ENCODE results near the gene UNC5C. TPM values are rescaled to one million over a fixed set of nuclear protein-coding genes. Genes with fewer than 3 reads are reported as not detected.

UNC5C gene
- total and polyA plus RNA-seq, 7 experiments from 2014 or later = not detected

GRCh38 chr4:95355021-95355420 is 193.8 kb downstream of the UNC5C start:
- H3K27ac Mint-ChIP-seq = no peak overlapping the region
- H3K27me3 Mint-ChIP-seq = peaks cover 0 to 4% (median 0%) of the 10 kb centered on the region in 5 donors
- intact Hi-C loops (cut with micrococcal nuclease) = no loop called here
- ATAC-seq (no peak), DNase-seq (no peak)
- ChIA-PET CTCF (no interaction called here), POLR2A (no interaction called here)
- H3K4me1 Mint-ChIP-seq = peaks cover 0 to 2% (median 0%) of the 10 kb centered on the region in 7 donors
- H3K27me3 ChIP-seq (ENCODE audit: control insufficient read depth in 2 of 2, insufficient read depth in 2 of 2, low read length in 2 of 2) = no peaks in the 10 kb centered on the region
- H3K4me3 ChIP-seq (ENCODE audit: low read length) = no peak overlapping the region
- H3K4me1 ChIP-seq (ENCODE audit: control insufficient read depth in 2 of 2, insufficient read depth in 2 of 2, low read length in 2 of 2) = no peaks in the 10 kb centered on the region
- H3K36me3 ChIP-seq (ENCODE audit: control insufficient read depth in 2 of 3, insufficient read depth in 3 of 3, low read length in 3 of 3) = no peaks in the 10 kb centered on the region
- H3K9me3 Mint-ChIP-seq = peaks cover 0 to 5% (median 0%) of the 10 kb centered on the region in 11 donors
- no peaks in the 10 kb centered on the region for H3K9me3 ChIP-seq (ENCODE audit: control insufficient read depth in 2 of 3, low read length in 3 of 3)
- H3K4me3 Mint-ChIP-seq = no peak overlapping the region
- H3K36me3 Mint-ChIP-seq = peaks cover 0 to 3% (median 0%) of the 10 kb centered on the region in 5 donors
- no peak overlapping the region for H3K27ac ChIP-seq (ENCODE audit: low read depth, low read length)

GRCh38 chr4:95348418-95348817 is 200.4 kb downstream of the UNC5C start:
- H3K4me1 Mint-ChIP-seq = peaks cover 0 to 1% (median 0%) of the 10 kb centered on the region in 7 donors
- no peaks in the 10 kb centered on the region for H3K36me3 ChIP-seq (ENCODE audit: control insufficient read depth in 2 of 3, insufficient read depth in 3 of 3, low read length in 3 of 3)
- H3K4me3 ChIP-seq (ENCODE audit: low read length) = no peak overlapping the region
- H3K27ac ChIP-seq (ENCODE audit: low read depth, low read length) = no peak overlapping the region
- no peaks in the 10 kb centered on the region for H3K27me3 Mint-ChIP-seq
- CTCF ChIA-PET = no interaction called here
- no peak overlapping the region for H3K27ac Mint-ChIP-seq
- peaks cover 0 to 9% (median 0%) of the 10 kb centered on the region in 5 donors for H3K36me3 Mint-ChIP-seq
- no peak for ATAC-seq
- H3K9me3 Mint-ChIP-seq = peaks cover 2 to 46% (median 27%) of the 10 kb centered on the region in 11 donors
- no peaks in the 10 kb centered on the region for H3K27me3 ChIP-seq (ENCODE audit: control insufficient read depth in 2 of 2, insufficient read depth in 2 of 2, low read length in 2 of 2)
- H3K4me1 ChIP-seq (ENCODE audit: control insufficient read depth in 2 of 2, insufficient read depth in 2 of 2, low read length in 2 of 2) = no peaks in the 10 kb centered on the region
- DNase-seq = no peak
- intact Hi-C loops (cut with micrococcal nuclease) = no loop called here
- H3K9me3 ChIP-seq (ENCODE audit: control insufficient read depth in 2 of 3, low read length in 3 of 3) = no peaks in the 10 kb centered on the region
- POLR2A ChIA-PET = no interaction called here
- H3K4me3 Mint-ChIP-seq = no peak overlapping the region

GRCh38 chr4:95343235-95343634 is 205.5 kb downstream of the UNC5C start:
- peaks cover 5 to 48% (median 30%) of the 10 kb centered on the region in 11 donors for H3K9me3 Mint-ChIP-seq
- DNase-seq (no peak), ATAC-seq (no peak)
- H3K4me1 ChIP-seq (ENCODE audit: control insufficient read depth in 2 of 2, insufficient read depth in 2 of 2, low read length in 2 of 2) = no peaks in the 10 kb centered on the region
- POLR2A ChIA-PET = no interaction called here
- CTCF ChIA-PET = interaction anchor here (0.6 kb wide), 1 partner anchor 660 kb away, joined by 3 read pairs; no protein-coding TSS in a partner anchor
- peaks cover 0 to 8% (median 0%) of the 10 kb centered on the region in 5 donors for H3K36me3 Mint-ChIP-seq
- peaks cover 0 to 5% (median 0%) of the 10 kb centered on the region in 5 donors for H3K27me3 Mint-ChIP-seq
- H3K27me3 ChIP-seq (ENCODE audit: control insufficient read depth in 2 of 2, insufficient read depth in 2 of 2, low read length in 2 of 2) = no peaks in the 10 kb centered on the region
- no peak overlapping the region for H3K4me3 Mint-ChIP-seq
- no peak overlapping the region for H3K4me3 ChIP-seq (ENCODE audit: low read length)
- H3K36me3 ChIP-seq (ENCODE audit: control insufficient read depth in 2 of 3, insufficient read depth in 3 of 3, low read length in 3 of 3) = no peaks in the 10 kb centered on the region
- no peaks in the 10 kb centered on the region for H3K9me3 ChIP-seq (ENCODE audit: control insufficient read depth in 2 of 3, low read length in 3 of 3)
- no peaks in the 10 kb centered on the region for H3K4me1 Mint-ChIP-seq
- no peak overlapping the region for H3K27ac ChIP-seq (ENCODE audit: low read depth, low read length)
- intact Hi-C loops (cut with micrococcal nuclease) = no loop called here
- H3K27ac Mint-ChIP-seq = no peak overlapping the region

GRCh38 chr4:95340191-95340590 is 208.6 kb downstream of the UNC5C start:
- Mint-ChIP-seq H3K36me3 (peaks cover 0 to 8% (median 0%) of the 10 kb centered on the region in 5 donors), H3K4me3 (no peak overlapping the region), H3K27me3 (peaks cover 0 to 8% (median 0%) of the 10 kb centered on the region in 5 donors), H3K27ac (no peak overlapping the region), H3K4me1 (no peaks in the 10 kb centered on the region), H3K9me3 (peaks cover 5 to 24% (median 10%) of the 10 kb centered on the region in 11 donors)
- H3K9me3 ChIP-seq (ENCODE audit: control insufficient read depth in 2 of 3, low read length in 3 of 3) = no peaks in the 10 kb centered on the region
- ATAC-seq (no peak), DNase-seq (no peak)
- H3K27me3 ChIP-seq (ENCODE audit: control insufficient read depth in 2 of 2, insufficient read depth in 2 of 2, low read length in 2 of 2) = no peaks in the 10 kb centered on the region
- no peak overlapping the region for H3K27ac ChIP-seq (ENCODE audit: low read depth, low read length)
- no peaks in the 10 kb centered on the region for H3K36me3 ChIP-seq (ENCODE audit: control insufficient read depth in 2 of 3, insufficient read depth in 3 of 3, low read length in 3 of 3)
- no peaks in the 10 kb centered on the region for H3K4me1 ChIP-seq (ENCODE audit: control insufficient read depth in 2 of 2, insufficient read depth in 2 of 2, low read length in 2 of 2)
- ChIA-PET POLR2A (no interaction called here), CTCF (no interaction called here)
- intact Hi-C loops (cut with micrococcal nuclease) = no loop called here
- no peak overlapping the region for H3K4me3 ChIP-seq (ENCODE audit: low read length)

- intact Hi-C loops (cut with micrococcal nuclease) = no loop called here
- ChIA-PET POLR2A (no interaction called here), CTCF (no interaction called here)
- no peaks in the 10 kb centered on the region for H3K27me3 Mint-ChIP-seq
- no peaks in the 10 kb centered on the region for H3K4me1 Mint-ChIP-seq
- H3K36me3 Mint-ChIP-seq = no peaks in the 10 kb centered on the region
- Histone ChIP-seq H3K27ac (ENCODE audit: low read depth, low read length) (no peak overlapping the region), H3K9me3 (ENCODE audit: control insufficient read depth in 2 of 3, low read length in 3 of 3) (no peaks in the 10 kb centered on the region), H3K27me3 (ENCODE audit: control insufficient read depth in 2 of 2, insufficient read depth in 2 of 2, low read length in 2 of 2) (no peaks in the 10 kb centered on the region), H3K36me3 (ENCODE audit: control insufficient read depth in 2 of 3, insufficient read depth in 3 of 3, low read length in 3 of 3) (no peaks in the 10 kb centered on the region), H3K4me1 (ENCODE audit: control insufficient read depth in 2 of 2, insufficient read depth in 2 of 2, low read length in 2 of 2) (no peaks in the 10 kb centered on the region), H3K4me3 (ENCODE audit: low read length) (no peak overlapping the region)
- peaks cover 0 to 5% (median 0%) of the 10 kb centered on the region in 11 donors for H3K9me3 Mint-ChIP-seq
- no peak overlapping the region for H3K27ac Mint-ChIP-seq
- ATAC-seq (no peak), DNase-seq (no peak)
- no peak overlapping the region for H3K4me3 Mint-ChIP-seq
Measured at GRCh38 chr4:95325665-95326064, 223.1 kb downstream of the UNC5C start.

- no peaks in the 10 kb centered on the region for H3K4me1 ChIP-seq (ENCODE audit: control insufficient read depth in 2 of 2, insufficient read depth in 2 of 2, low read length in 2 of 2)
- POLR2A ChIA-PET = no interaction called here
- Mint-ChIP-seq H3K36me3 (no peaks in the 10 kb centered on the region), H3K27me3 (peaks cover 0 to 6% (median 0%) of the 10 kb centered on the region in 5 donors), H3K9me3 (peaks cover 0 to 2% (median 0%) of the 10 kb centered on the region in 11 donors), H3K4me3 (no peak overlapping the region), H3K27ac (no peak overlapping the region), H3K4me1 (no peaks in the 10 kb centered on the region)
- H3K27me3 ChIP-seq (ENCODE audit: control insufficient read depth in 2 of 2, insufficient read depth in 2 of 2, low read length in 2 of 2) = no peaks in the 10 kb centered on the region
- H3K27ac ChIP-seq (ENCODE audit: low read depth, low read length) = no peak overlapping the region
- ATAC-seq (no peak), DNase-seq (no peak)
- H3K9me3 ChIP-seq (ENCODE audit: control insufficient read depth in 2 of 3, low read length in 3 of 3) = no peaks in the 10 kb centered on the region
- H3K36me3 ChIP-seq (ENCODE audit: control insufficient read depth in 2 of 3, insufficient read depth in 3 of 3, low read length in 3 of 3) = no peaks in the 10 kb centered on the region
- no peak overlapping the region for H3K4me3 ChIP-seq (ENCODE audit: low read length)
- intact Hi-C loops (cut with micrococcal nuclease) = no loop called here
- CTCF ChIA-PET = no interaction called here
Measured at GRCh38 chr4:95319169-95319568, 229.6 kb downstream of the UNC5C start.

GRCh38 chr4:95318483-95318882 is 230.3 kb downstream of the UNC5C start:
- Mint-ChIP-seq H3K36me3 (no peaks in the 10 kb centered on the region), H3K9me3 (peaks cover 0 to 2% (median 0%) of the 10 kb centered on the region in 11 donors), H3K4me3 (no peak overlapping the region), H3K27me3 (peaks cover 0 to 6% (median 0%) of the 10 kb centered on the region in 5 donors), H3K4me1 (no peaks in the 10 kb centered on the region), H3K27ac (no peak overlapping the region)
- H3K27me3 ChIP-seq (ENCODE audit: control insufficient read depth in 2 of 2, insufficient read depth in 2 of 2, low read length in 2 of 2) = no peaks in the 10 kb centered on the region
- POLR2A ChIA-PET = no interaction called here
- no peaks in the 10 kb centered on the region for H3K9me3 ChIP-seq (ENCODE audit: control insufficient read depth in 2 of 3, low read length in 3 of 3)
- ATAC-seq = no peak
- no peak overlapping the region for H3K27ac ChIP-seq (ENCODE audit: low read depth, low read length)
- no peaks in the 10 kb centered on the region for H3K4me1 ChIP-seq (ENCODE audit: control insufficient read depth in 2 of 2, insufficient read depth in 2 of 2, low read length in 2 of 2)
- H3K36me3 ChIP-seq (ENCODE audit: control insufficient read depth in 2 of 3, insufficient read depth in 3 of 3, low read length in 3 of 3) = no peaks in the 10 kb centered on the region
- no peak overlapping the region for H3K4me3 ChIP-seq (ENCODE audit: low read length)
- CTCF ChIA-PET = no interaction called here
- intact Hi-C loops (cut with micrococcal nuclease) = no loop called here
- DNase-seq = no peak
